ENCODE measurements around the gene TRIM13. TPM values are rescaled to one million over a fixed set of nuclear protein-coding genes. Genes with fewer than 3 reads are reported as not detected.

Gene TRIM13
- total RNA-seq, 1 experiment from 2014 or later = 22.4 TPM

GRCh38 chr13:50026788-50027473, 30.1 kb downstream of the TRIM13 start:
- no peak for DNase-seq (ENCODE audit: low read depth, low spot score)
- Histone ChIP-seq H3K4me3 (ENCODE audit: low read depth in 2 of 2, low read length in 2 of 2) (no peak overlapping the region), H3K27ac (ENCODE audit: low read length) (no peak overlapping the region), H3K9me3 (ENCODE audit: control insufficient read depth, insufficient read depth, low read depth, low read length) (no peaks in the 10 kb centered on the region), H3K27me3 (ENCODE audit: control insufficient read depth, insufficient read depth, low read length) (no peaks in the 10 kb centered on the region), H3K4me1 (ENCODE audit: control insufficient read depth, insufficient read depth, low read length) (no peaks in the 10 kb centered on the region), H3K36me3 (ENCODE audit: control insufficient read depth, insufficient read depth, low read length) (no peaks in the 10 kb centered on the region)
- intact Hi-C loops (cut with micrococcal nuclease; ENCODE audit: unreplicated experiment) = no loop called here
- CTCF ChIA-PET = no interaction called here
- BruUV-seq (replicated peaks) = no TSS peak
- in situ Hi-C loops (cut with HindIII; ENCODE audit: low pct_unique_long_range_greater_than_20kb, low sequenced_read_pairs) = no loop called here
- no peak for TF ChIP-seq TCF7L2 (IDR thresholded peaks at IDR 0.05; ENCODE audit: low read depth, low read length)
- TF ChIP-seq POLR2AphosphoS5 (IDR thresholded peaks at IDR 0.05; ENCODE audit: low read depth, low read length) = no peak
- no peak for TF ChIP-seq SIN3A (IDR thresholded peaks at IDR 0.05; ENCODE audit: borderline replicate concordance, insufficient read depth, low read depth, low read length)
- TF ChIP-seq CTCF (IDR thresholded peaks at IDR 0.05) = no peak
- TF ChIP-seq, protein P1, sequence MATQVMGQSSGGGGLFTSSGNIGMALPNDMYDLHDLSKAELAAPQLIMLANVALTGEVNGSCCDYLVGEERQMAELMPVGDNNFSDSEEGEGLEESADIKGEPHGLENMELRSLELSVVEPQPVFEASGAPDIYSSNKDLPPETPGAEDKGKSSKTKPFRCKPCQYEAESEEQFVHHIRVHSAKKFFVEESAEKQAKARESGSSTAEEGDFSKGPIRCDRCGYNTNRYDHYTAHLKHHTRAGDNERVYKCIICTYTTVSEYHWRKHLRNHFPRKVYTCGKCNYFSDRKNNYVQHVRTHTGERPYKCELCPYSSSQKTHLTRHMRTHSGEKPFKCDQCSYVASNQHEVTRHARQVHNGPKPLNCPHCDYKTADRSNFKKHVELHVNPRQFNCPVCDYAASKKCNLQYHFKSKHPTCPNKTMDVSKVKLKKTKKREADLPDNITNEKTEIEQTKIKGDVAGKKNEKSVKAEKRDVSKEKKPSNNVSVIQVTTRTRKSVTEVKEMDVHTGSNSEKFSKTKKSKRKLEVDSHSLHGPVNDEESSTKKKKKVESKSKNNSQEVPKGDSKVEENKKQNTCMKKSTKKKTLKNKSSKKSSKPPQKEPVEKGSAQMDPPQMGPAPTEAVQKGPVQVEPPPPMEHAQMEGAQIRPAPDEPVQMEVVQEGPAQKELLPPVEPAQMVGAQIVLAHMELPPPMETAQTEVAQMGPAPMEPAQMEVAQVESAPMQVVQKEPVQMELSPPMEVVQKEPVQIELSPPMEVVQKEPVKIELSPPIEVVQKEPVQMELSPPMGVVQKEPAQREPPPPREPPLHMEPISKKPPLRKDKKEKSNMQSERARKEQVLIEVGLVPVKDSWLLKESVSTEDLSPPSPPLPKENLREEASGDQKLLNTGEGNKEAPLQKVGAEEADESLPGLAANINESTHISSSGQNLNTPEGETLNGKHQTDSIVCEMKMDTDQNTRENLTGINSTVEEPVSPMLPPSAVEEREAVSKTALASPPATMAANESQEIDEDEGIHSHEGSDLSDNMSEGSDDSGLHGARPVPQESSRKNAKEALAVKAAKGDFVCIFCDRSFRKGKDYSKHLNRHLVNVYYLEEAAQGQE (IDR thresholded peaks at IDR 0.05; ENCODE audit: insufficient read depth in 1 of 2, low read depth in 2 of 2, low read length in 1 of 2) = no peak
- ATAC-seq = no peak
- POLR2A ChIA-PET = no interaction called here

- in situ Hi-C loops (cut with HindIII; ENCODE audit: low pct_unique_long_range_greater_than_20kb, low sequenced_read_pairs) (no loop called here), intact Hi-C loops (cut with micrococcal nuclease; ENCODE audit: unreplicated experiment) (no loop called here)
- H3K4me3 ChIP-seq (ENCODE audit: low read depth in 2 of 2, low read length in 2 of 2) = no peak overlapping the region
- H3K27me3 ChIP-seq (ENCODE audit: control insufficient read depth, insufficient read depth, low read length) = no peaks in the 10 kb centered on the region
- no peak overlapping the region; the same call in 1 of the 2 replicates for H3K27ac ChIP-seq (ENCODE audit: low read length)
- ChIA-PET POLR2A (no interaction called here), CTCF (no interaction called here)
- DNase-seq (ENCODE audit: low read depth, low spot score) (no peak), ATAC-seq (no peak)
- TF ChIP-seq, protein P1 (IDR thresholded peaks at IDR 0.05; ENCODE audit: insufficient read depth in 1 of 2, low read depth in 2 of 2, low read length in 1 of 2) = no peak
- TF ChIP-seq SIN3A (IDR thresholded peaks at IDR 0.05; ENCODE audit: borderline replicate concordance, insufficient read depth, low read depth, low read length) (no peak), TCF7L2 (IDR thresholded peaks at IDR 0.05; ENCODE audit: low read depth, low read length) (no peak), CTCF (IDR thresholded peaks at IDR 0.05) (no peak), POLR2AphosphoS5 (IDR thresholded peaks at IDR 0.05; ENCODE audit: low read depth, low read length) (no peak)
- no TSS peak for BruUV-seq (replicated peaks)
- no peaks in the 10 kb centered on the region for H3K9me3 ChIP-seq (ENCODE audit: control insufficient read depth, insufficient read depth, low read depth, low read length)
- H3K36me3 ChIP-seq (ENCODE audit: control insufficient read depth, insufficient read depth, low read length) = no peaks in the 10 kb centered on the region
- no peaks in the 10 kb centered on the region for H3K4me1 ChIP-seq (ENCODE audit: control insufficient read depth, insufficient read depth, low read length)
Measured at GRCh38 chr13:50030315-50030714, 33.5 kb downstream of the TRIM13 start.

All from Panc1 (cell line).